Measurements from ENCODE around the gene SLC47A1.
"Not testable (repeated sequence)": the region's sequence is repeated elsewhere in the genome, so short reads cannot be mapped to it uniquely, and the experiment has no call there.

Gene SLC47A1, protein sequence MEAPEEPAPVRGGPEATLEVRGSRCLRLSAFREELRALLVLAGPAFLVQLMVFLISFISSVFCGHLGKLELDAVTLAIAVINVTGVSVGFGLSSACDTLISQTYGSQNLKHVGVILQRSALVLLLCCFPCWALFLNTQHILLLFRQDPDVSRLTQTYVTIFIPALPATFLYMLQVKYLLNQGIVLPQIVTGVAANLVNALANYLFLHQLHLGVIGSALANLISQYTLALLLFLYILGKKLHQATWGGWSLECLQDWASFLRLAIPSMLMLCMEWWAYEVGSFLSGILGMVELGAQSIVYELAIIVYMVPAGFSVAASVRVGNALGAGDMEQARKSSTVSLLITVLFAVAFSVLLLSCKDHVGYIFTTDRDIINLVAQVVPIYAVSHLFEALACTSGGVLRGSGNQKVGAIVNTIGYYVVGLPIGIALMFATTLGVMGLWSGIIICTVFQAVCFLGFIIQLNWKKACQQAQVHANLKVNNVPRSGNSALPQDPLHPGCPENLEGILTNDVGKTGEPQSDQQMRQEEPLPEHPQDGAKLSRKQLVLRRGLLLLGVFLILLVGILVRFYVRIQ

GRCh38 chr17:19533718-19534561, at the start of gene SLC47A1:
Gene SLC47A1 (plus strand): TSS chr17:19533854. CDS start chr17:19533940, 86 bp downstream.
- H3K36me3 Mint-ChIP-seq (ENCODE audit: low read depth) = peaks cover 16% of the 10 kb centered on the region
- peaks cover 39% of the 10 kb centered on the region for H3K27me3 Mint-ChIP-seq
- H3K4me1 Mint-ChIP-seq (ENCODE audit: low read depth) = peaks cover 59% of the 10 kb centered on the region
- H3K27ac Mint-ChIP-seq = peak within 1 kb of the TSS; percentile 76
- peak within 1 kb of the TSS; percentile 81 for H3K4me3 Mint-ChIP-seq
- intact Hi-C loops (cut with micrococcal nuclease) = no loop called here
- H3K9me3 Mint-ChIP-seq = no peaks in the 10 kb centered on the region

DNA sequence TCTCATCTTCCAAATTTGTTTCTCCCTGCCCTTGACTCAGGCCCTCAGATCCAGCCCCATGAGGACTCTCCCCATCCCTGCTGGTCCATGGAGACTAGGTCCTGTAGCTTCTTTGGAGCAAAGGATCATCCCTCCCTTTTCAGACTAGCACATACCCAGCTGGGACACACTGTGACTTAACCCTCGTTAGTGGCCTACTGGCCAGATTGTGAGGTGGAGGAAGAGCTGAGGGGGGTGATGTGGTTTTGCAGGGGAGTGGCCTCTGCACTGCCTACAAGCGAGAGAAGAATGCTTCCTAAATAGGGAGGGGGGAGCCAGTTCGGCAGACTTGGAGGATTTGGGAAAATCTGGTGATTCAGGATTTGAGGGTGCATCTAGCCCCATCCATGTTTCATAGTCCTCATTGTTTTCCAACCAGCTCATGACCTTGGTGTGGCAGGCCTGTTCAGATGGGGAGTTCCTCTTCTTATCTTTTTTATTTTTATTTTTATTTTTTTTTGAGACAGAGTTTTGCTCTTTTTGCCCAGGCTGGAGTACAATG, 47.8 kb upstream of the SLC47A1 start:
- intact Hi-C loops (cut with micrococcal nuclease) = no loop called here
- Mint-ChIP-seq H3K4me1 (ENCODE audit: low read depth) (peaks cover 6% of the 10 kb centered on the region), H3K27me3 (peaks cover 14% of the 10 kb centered on the region), H3K9me3 (no peaks in the 10 kb centered on the region), H3K27ac (no peak overlapping the region), H3K36me3 (ENCODE audit: low read depth) (no peaks in the 10 kb centered on the region), H3K4me3 (no peak overlapping the region)

GRCh38 chr17:19486351-19487023, 47.2 kb upstream of the SLC47A1 start:
- Mint-ChIP-seq H3K27me3 (peaks cover 15% of the 10 kb centered on the region), H3K9me3 (no peaks in the 10 kb centered on the region), H3K4me3 (no peak overlapping the region), H3K4me1 (ENCODE audit: low read depth) (peaks cover 6% of the 10 kb centered on the region), H3K36me3 (ENCODE audit: low read depth) (no peaks in the 10 kb centered on the region), H3K27ac (no peak overlapping the region)
- intact Hi-C loops (cut with micrococcal nuclease) = no loop called here

- intact Hi-C loops (cut with micrococcal nuclease) = no loop called here
- Mint-ChIP-seq H3K27me3 (peaks cover 15% of the 10 kb centered on the region), H3K9me3 (no peaks in the 10 kb centered on the region), H3K36me3 (ENCODE audit: low read depth) (no peaks in the 10 kb centered on the region), H3K27ac (no peak overlapping the region), H3K4me1 (ENCODE audit: low read depth) (peaks cover 6% of the 10 kb centered on the region), H3K4me3 (no peak overlapping the region)
These were observed 46.5 kb upstream of the SLC47A1 start for GRCh38 chr17:19487024-19487600.

- H3K27me3 Mint-ChIP-seq = peaks cover 15% of the 10 kb centered on the region
- no peak overlapping the region for H3K4me3 Mint-ChIP-seq
- no peak overlapping the region for H3K27ac Mint-ChIP-seq
These were observed 41.5 kb upstream of the SLC47A1 start for GRCh38 chr17:19492141-19492540.

DNA sequence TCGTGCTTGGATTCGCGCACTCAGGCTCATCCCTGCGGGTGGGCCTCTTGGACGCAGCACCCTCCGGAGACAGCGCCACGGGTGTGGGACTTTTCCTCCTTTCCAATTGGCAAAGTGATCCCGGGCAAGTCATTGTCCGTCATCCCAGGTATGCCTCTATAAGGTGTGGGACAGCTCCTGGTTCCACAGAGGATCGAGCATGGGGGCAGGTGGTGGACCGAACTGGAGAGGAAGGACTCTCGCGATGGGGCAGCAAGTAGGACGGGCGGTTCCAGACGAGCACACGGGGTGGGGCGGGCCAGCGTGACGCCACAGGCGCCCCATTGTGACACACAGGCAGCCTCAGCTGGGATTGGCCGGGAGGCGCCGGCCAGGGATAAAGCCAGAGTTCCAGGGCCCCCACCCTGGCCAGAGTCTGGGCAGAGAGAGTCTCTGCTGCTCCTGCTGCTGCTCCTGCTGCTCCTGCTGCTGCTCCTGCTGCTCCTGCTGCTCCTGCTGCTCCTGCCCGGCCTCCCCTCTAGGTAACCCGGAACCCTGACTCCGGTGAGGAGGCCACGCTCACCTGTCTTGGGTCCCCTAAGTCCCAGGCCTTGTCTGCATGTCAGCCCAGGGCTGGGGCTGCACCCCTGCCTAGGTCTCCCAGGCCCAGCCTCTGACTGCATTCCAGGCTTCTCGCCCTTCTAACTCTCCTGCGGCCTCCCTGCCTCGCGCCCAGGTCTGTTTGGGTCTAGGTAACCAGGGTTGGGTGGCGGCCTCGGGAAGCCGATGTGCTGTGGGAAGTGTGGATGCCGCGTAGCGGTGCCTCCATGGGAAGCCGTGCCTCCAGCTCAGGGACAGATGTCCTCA, 38.5 kb upstream of the SLC47A1 start:
- peaks cover 6% of the 10 kb centered on the region for H3K27me3 Mint-ChIP-seq
- intact Hi-C loops (cut with micrococcal nuclease) = no loop called here
- H3K36me3 Mint-ChIP-seq (ENCODE audit: low read depth) = no peaks in the 10 kb centered on the region
- H3K4me1 Mint-ChIP-seq (ENCODE audit: low read depth) = no peaks in the 10 kb centered on the region
- H3K9me3 Mint-ChIP-seq = no peaks in the 10 kb centered on the region
- H3K27ac Mint-ChIP-seq = no peak overlapping the region
- H3K4me3 Mint-ChIP-seq = no peak overlapping the region

More at GRCh38 chr17:19492141-19492540, 41.5 kb upstream of the SLC47A1 start:
- Mint-ChIP-seq H3K36me3 (ENCODE audit: low read depth) (no peaks in the 10 kb centered on the region), H3K4me1 (ENCODE audit: low read depth) (no peaks in the 10 kb centered on the region), H3K9me3 (no peaks in the 10 kb centered on the region)
- intact Hi-C loops (cut with micrococcal nuclease) = no loop called here

DNA sequence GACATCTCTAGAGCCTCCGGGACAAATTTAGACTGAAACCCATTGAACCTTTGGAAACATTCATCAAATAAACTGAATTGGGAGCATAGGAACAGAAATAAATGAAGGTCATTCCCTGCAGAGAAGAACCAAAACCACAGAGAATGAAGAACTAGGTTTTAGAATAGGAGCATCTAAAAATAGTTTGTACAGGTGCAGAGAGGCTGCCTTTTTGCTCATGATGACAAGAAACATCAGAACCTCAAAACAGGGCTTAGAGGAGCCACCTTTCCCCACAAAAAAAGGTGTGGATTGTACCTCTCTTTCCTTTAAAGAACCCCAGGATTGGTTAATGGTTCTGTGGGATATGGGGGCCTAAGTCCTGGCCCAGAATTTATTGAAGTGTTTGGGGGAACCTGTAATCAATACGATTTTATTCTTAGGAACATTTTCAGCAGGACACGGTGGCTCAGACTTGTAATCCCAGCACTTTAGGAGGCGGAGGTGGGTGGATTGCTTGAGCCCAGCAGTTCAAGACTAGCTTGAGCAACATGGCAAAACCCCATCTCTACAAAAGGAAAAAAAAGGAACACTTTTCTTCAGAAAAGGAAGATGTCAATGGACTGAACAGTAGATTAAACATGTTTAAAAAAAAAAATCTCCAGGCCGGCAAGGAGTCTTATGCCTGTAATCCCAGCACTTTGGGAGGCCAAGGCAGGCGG, 37.7 kb upstream of the SLC47A1 start:
- no peak overlapping the region for H3K27ac Mint-ChIP-seq
- no peaks in the 10 kb centered on the region for H3K36me3 Mint-ChIP-seq (ENCODE audit: low read depth)
- H3K4me3 Mint-ChIP-seq = no peak overlapping the region
- no peaks in the 10 kb centered on the region for H3K9me3 Mint-ChIP-seq
- peaks cover 8% of the 10 kb centered on the region for H3K27me3 Mint-ChIP-seq
- no peaks in the 10 kb centered on the region for H3K4me1 Mint-ChIP-seq (ENCODE audit: low read depth)
- intact Hi-C loops (cut with micrococcal nuclease) = no loop called here

GRCh38 chr17:19497624-19498023, 36.0 kb upstream of the SLC47A1 start:
- Mint-ChIP-seq H3K4me1 (ENCODE audit: low read depth) (peaks cover 7% of the 10 kb centered on the region), H3K27ac (no peak overlapping the region), H3K4me3 (no peak overlapping the region), H3K36me3 (ENCODE audit: low read depth) (no peaks in the 10 kb centered on the region), H3K27me3 (peaks cover 9% of the 10 kb centered on the region), H3K9me3 (no peaks in the 10 kb centered on the region)
- intact Hi-C loops (cut with micrococcal nuclease) = no loop called here

GRCh38 chr17:19501219-19501618, 32.4 kb upstream of the SLC47A1 start:
- H3K27ac Mint-ChIP-seq = no peak overlapping the region
- peaks cover 10% of the 10 kb centered on the region for H3K4me1 Mint-ChIP-seq (ENCODE audit: low read depth)
- peaks cover 27% of the 10 kb centered on the region for H3K27me3 Mint-ChIP-seq
- no peaks in the 10 kb centered on the region for H3K9me3 Mint-ChIP-seq
- no peaks in the 10 kb centered on the region for H3K36me3 Mint-ChIP-seq (ENCODE audit: low read depth)
- intact Hi-C loops (cut with micrococcal nuclease) = no loop called here
- H3K4me3 Mint-ChIP-seq = no peak overlapping the region

GRCh38 chr17:19502517-19502916, 31.1 kb upstream of the SLC47A1 start:
- H3K4me3 Mint-ChIP-seq = no peak overlapping the region
- H3K4me1 Mint-ChIP-seq (ENCODE audit: low read depth) = peaks cover 10% of the 10 kb centered on the region
- peaks cover 31% of the 10 kb centered on the region for H3K27me3 Mint-ChIP-seq
- H3K9me3 Mint-ChIP-seq = no peaks in the 10 kb centered on the region
- intact Hi-C loops (cut with micrococcal nuclease) = no loop called here
- H3K27ac Mint-ChIP-seq = no peak overlapping the region
- H3K36me3 Mint-ChIP-seq (ENCODE audit: low read depth) = peaks cover 3% of the 10 kb centered on the region

GRCh38 chr17:19505561-19505960, 28.1 kb upstream of the SLC47A1 start:
- Mint-ChIP-seq H3K27me3 (peaks cover 27% of the 10 kb centered on the region), H3K36me3 (ENCODE audit: low read depth) (peaks cover 15% of the 10 kb centered on the region), H3K4me1 (ENCODE audit: low read depth) (peaks cover 19% of the 10 kb centered on the region)
- intact Hi-C loops (cut with micrococcal nuclease) = loop anchor here (5.0 kb wide), 1 partner anchor 128 kb away; the partner anchor contains the start of gene MAPK7
- H3K9me3 Mint-ChIP-seq, H3K27ac Mint-ChIP-seq, H3K4me3 Mint-ChIP-seq: not testable (repeated sequence)

All from dendritic cell treated with granulocyte-macrophage colony-stimulating factor and Interleukin-4, amounts not matched to agents 40 ng/mL and 50 ng/mL, for 4 days (primary cell).